ENCODE measurements around the gene GRAMD2A. TPM values are rescaled to one million over a fixed set of nuclear protein-coding genes. Genes with fewer than 3 reads are reported as not detected.

Gene GRAMD2A
- total RNA-seq, 1 donor from 2014 or later: not detected

GRCh38 chr15:72200395-72201237 is 3.0 kb upstream of the GRAMD2A start:
- no peaks in the 10 kb centered on the region for H3K9me3 Mint-ChIP-seq (ENCODE audit: unreplicated experiment)
- no peak overlapping the region for H3K27ac Mint-ChIP-seq (ENCODE audit: unreplicated experiment)
- peaks cover 48% of the 10 kb centered on the region for H3K36me3 Mint-ChIP-seq (ENCODE audit: unreplicated experiment)
- H3K4me1 Mint-ChIP-seq (ENCODE audit: unreplicated experiment): peaks cover 8% of the 10 kb centered on the region
- H3K4me3 Mint-ChIP-seq (ENCODE audit: unreplicated experiment): no peak overlapping the region
- no peaks in the 10 kb centered on the region for H3K27me3 Mint-ChIP-seq (ENCODE audit: unreplicated experiment)
- TF ChIP-seq CTCF (IDR thresholded peaks at IDR 0.05): no peak
- no peak for DNase-seq (ENCODE audit: extremely low spot score, unreplicated experiment)

GRCh38 chr15:72199721-72200212 is 2.2 kb upstream of the GRAMD2A start:
- Mint-ChIP-seq H3K36me3 (ENCODE audit: unreplicated experiment) (peaks cover 44% of the 10 kb centered on the region), H3K4me3 (ENCODE audit: unreplicated experiment) (no peak overlapping the region), H3K27me3 (ENCODE audit: unreplicated experiment) (no peaks in the 10 kb centered on the region), H3K27ac (ENCODE audit: unreplicated experiment) (no peak overlapping the region), H3K9me3 (ENCODE audit: unreplicated experiment) (no peaks in the 10 kb centered on the region), H3K4me1 (ENCODE audit: unreplicated experiment) (peaks cover 8% of the 10 kb centered on the region)
- TF ChIP-seq CTCF (IDR thresholded peaks at IDR 0.05): peak; percentile 95
- no peak for DNase-seq (ENCODE audit: extremely low spot score, unreplicated experiment)

GRCh38 chr15:72199205-72199515 is 1.6 kb upstream of the GRAMD2A start:
- no peak for DNase-seq (ENCODE audit: extremely low spot score, unreplicated experiment)
- no peak overlapping the region for H3K27ac Mint-ChIP-seq (ENCODE audit: unreplicated experiment)
- H3K4me3 Mint-ChIP-seq (ENCODE audit: unreplicated experiment): no peak overlapping the region
- no peaks in the 10 kb centered on the region for H3K9me3 Mint-ChIP-seq (ENCODE audit: unreplicated experiment)
- peaks cover 38% of the 10 kb centered on the region for H3K36me3 Mint-ChIP-seq (ENCODE audit: unreplicated experiment)
- no peak for TF ChIP-seq CTCF (IDR thresholded peaks at IDR 0.05)
- H3K27me3 Mint-ChIP-seq (ENCODE audit: unreplicated experiment): no peaks in the 10 kb centered on the region
- peaks cover 8% of the 10 kb centered on the region for H3K4me1 Mint-ChIP-seq (ENCODE audit: unreplicated experiment)

- no peak overlapping the region for H3K27ac Mint-ChIP-seq (ENCODE audit: unreplicated experiment)
- TF ChIP-seq CTCF (IDR thresholded peaks at IDR 0.05): no peak
- H3K27me3 Mint-ChIP-seq (ENCODE audit: unreplicated experiment): no peaks in the 10 kb centered on the region
Observed at GRCh38 chr15:72198356-72199204, 993 bp upstream of the GRAMD2A start.

GRCh38 chr15:72197041-72197459 is 537 bp downstream of the GRAMD2A start:
- Mint-ChIP-seq H3K9me3 (ENCODE audit: unreplicated experiment) (no peaks in the 10 kb centered on the region), H3K27ac (ENCODE audit: unreplicated experiment) (no peak overlapping the region), H3K4me3 (ENCODE audit: unreplicated experiment) (peak overlapping the region; percentile 54), H3K4me1 (ENCODE audit: unreplicated experiment) (peaks cover 12% of the 10 kb centered on the region), H3K27me3 (ENCODE audit: unreplicated experiment) (no peaks in the 10 kb centered on the region), H3K36me3 (ENCODE audit: unreplicated experiment) (peaks cover 26% of the 10 kb centered on the region)
- no peak for DNase-seq (ENCODE audit: extremely low spot score, unreplicated experiment)
- no peak for TF ChIP-seq CTCF (IDR thresholded peaks at IDR 0.05)

More at GRCh38 chr15:72198356-72199204, 993 bp upstream of the GRAMD2A start:
- H3K36me3 Mint-ChIP-seq (ENCODE audit: unreplicated experiment): peaks cover 39% of the 10 kb centered on the region
- no peaks in the 10 kb centered on the region for H3K9me3 Mint-ChIP-seq (ENCODE audit: unreplicated experiment)
- peaks cover 10% of the 10 kb centered on the region for H3K4me1 Mint-ChIP-seq (ENCODE audit: unreplicated experiment)
- no peak overlapping the region for H3K4me3 Mint-ChIP-seq (ENCODE audit: unreplicated experiment)
- no peak for DNase-seq (ENCODE audit: extremely low spot score, unreplicated experiment)

Data from osteocyte (in vitro differentiated cells).